Spinal cord (tissue), 10 donors: Measurements from ENCODE around the gene DNMT3L. TPM values are rescaled to one million over a fixed set of nuclear protein-coding genes. Genes with fewer than 3 reads are reported as not detected.
"Not testable (repeated sequence)": the region's sequence is repeated elsewhere in the genome, so short reads cannot be mapped to it uniquely, and the experiment has no call there.

Source experiments
- DNase-seq, 6 donors: peaks; one replicate each; pipeline versions ENCODE4 v3.0.0 to v3.0.0-alpha.2; 2013 to 2015; ENCODE audit warnings: low spot score in 6 of 6, low read depth in 4 of 6
- H3K27ac ChIP-seq: one replicate; pipeline ENCODE4 v1.5.1; 2013; ENCODE audit warnings: low read depth, low read length, control low read depth
- H3K27me3 ChIP-seq: one replicate; pipeline ENCODE4 v1.6.1; 2013; ENCODE audit warnings: low read length; ENCODE audit not compliant: control insufficient read depth, insufficient read depth
- H3K36me3 ChIP-seq: one replicate; pipeline ENCODE4 v1.6.1; 2013; ENCODE audit warnings: low read length; ENCODE audit not compliant: control insufficient read depth, insufficient read depth
- H3K4me1 ChIP-seq: one replicate; pipeline ENCODE4 v1.6.1; 2013; ENCODE audit warnings: low read length; ENCODE audit not compliant: control insufficient read depth, insufficient read depth
- H3K4me3 ChIP-seq: one replicate; pipeline ENCODE4 v1.5.1; 2013; ENCODE audit warnings: low read depth, low read length, control low read depth
- H3K9me3 ChIP-seq: one replicate; pipeline ENCODE4 v1.6.1; 2013; ENCODE audit warnings: low read length; ENCODE audit not compliant: control insufficient read depth, insufficient read depth
- WGBS: methylation state at CpG from one replicate; pipeline ENCODE4 v1.1.5; 2013; ENCODE audit warnings: missing lambda C conversion rate; ENCODE audit not compliant: insufficient coverage; 5-methylcytosine and 5-hydroxymethylcytosine counted together
- polyA plus RNA-seq, 2 donors: library from polyadenylated mRNA; unstranded; fragments of 120-200 nt; gene quantifications; one replicate each; pipeline ENCODE4 v1.2.1, GENCODE V29; 2013; ENCODE audit not compliant: insufficient read length in 2 of 2
- small RNA-seq: library from RNA; depleted of rRNA; stranded (forward); fragments of <200 nt; gene quantifications from one replicate; pipeline ENCODE3, GENCODE V24; 2014; ENCODE audit warnings: low replicate concordance
- total RNA-seq, 2 donors: library from RNA; depleted of rRNA in 1 of 2; stranded (reverse); fragments of 120-200 nt in 1 of 2; fragments of >200 nt in 1 of 2; gene quantifications; one replicate each; pipeline versions ENCODE4 v1.2.3 to v1.2.4, GENCODE V29; 2013 to 2014
- donor health status: healthy.

DNMT3L gene
- total and polyA plus RNA-seq, 4 donors, result not detected

DNA sequence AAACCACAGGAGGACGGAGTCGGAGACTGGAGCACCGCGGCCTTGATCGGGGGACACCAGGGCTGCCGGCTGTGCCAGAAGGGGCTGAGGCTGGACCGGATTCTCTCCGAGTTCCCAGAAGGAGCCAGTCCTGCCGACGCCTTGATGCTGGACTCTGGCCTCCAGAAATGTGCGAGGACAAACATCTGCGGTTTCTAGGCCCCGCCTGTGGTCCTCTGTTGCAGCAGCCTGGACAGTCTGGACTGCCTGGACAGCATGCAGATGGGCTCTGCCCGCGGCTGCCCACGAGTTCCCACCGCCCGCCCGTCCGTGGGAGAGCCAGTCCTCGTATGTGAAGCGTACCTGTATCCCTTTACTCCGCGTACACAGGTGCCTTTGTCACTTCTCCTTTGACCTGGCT lies 55.5 kb downstream of the DNMT3L start:
- no CpG with 5 or more reads among the region's 24 CpGs for WGBS
- DNase-seq, H3K4me1 ChIP-seq, H3K4me3 ChIP-seq, H3K27ac ChIP-seq, H3K9me3 ChIP-seq, H3K27me3 ChIP-seq, H3K36me3 ChIP-seq: not testable (repeated sequence)

DNA sequence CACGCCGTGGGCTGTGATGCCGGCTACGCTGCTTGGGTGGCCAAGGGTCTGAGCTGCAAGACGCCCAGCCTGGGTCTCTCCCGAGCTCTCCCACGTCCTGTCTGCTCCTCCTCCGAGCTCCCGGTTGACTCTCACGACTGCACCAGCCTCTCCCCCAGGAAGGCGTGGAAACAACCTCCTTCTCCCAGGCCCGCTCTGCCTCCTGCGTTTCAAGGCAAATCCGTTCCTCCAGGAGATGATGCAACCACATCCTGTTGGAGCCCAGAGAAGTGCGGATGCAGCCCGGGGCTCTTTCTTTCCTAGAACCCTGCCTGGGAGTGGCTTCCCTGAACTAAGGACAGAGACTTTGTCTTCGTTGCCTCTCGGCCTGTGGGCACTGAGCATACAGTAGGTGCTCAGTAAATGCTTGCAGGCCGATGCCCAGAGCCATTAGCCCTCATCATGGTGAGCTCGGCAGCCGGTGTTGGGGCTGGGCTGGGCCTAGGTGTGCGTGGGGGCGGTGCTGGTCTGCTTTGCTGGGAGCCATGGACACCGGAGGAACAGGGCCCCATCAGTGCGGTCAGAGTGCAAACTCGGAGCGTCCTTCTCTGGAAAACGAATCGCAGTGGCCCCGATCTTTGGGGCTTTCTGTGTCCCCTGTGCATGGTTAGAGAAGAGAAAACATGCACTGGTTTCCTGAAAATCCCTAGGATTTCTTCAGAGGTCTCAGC lies 59.0 kb downstream of the DNMT3L start:
- not testable (repeated sequence) for H3K27me3 ChIP-seq

DNA sequence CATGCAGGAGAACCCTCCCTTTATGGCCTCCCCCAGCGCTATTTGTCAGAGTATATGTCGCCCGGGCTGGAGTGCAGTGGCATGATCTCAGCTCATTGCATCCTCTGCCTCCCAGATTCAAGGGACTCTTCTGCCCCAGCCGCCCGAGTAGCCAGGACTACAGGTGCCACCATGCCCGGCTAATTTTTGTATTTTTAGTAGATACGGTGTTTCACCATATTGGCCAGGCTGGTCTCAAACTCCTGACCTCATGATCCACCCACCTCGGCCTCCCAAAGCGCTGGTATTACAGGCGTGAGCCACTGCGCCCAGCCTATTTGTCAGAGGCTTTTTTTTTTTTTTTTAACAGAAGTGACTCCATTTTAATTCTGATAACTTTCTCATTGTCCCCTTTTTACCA lies 61.7 kb downstream of the DNMT3L start:
- not testable (repeated sequence) for H3K36me3 ChIP-seq, H3K9me3 ChIP-seq, H3K4me3 ChIP-seq, H3K4me1 ChIP-seq, H3K27me3 ChIP-seq, H3K27ac ChIP-seq
- WGBS, result 91% methylated on average over 4 of the region's 11 CpGs
- DNase-seq, result peak in 1 of 6 donors; percentile 0

More for the DNA sequence above, 59.0 kb downstream of the DNMT3L start:
- WGBS, result no CpG with 5 or more reads among the region's 30 CpGs
- not testable (repeated sequence) for H3K4me1 ChIP-seq, H3K27ac ChIP-seq, H3K36me3 ChIP-seq, H3K9me3 ChIP-seq, H3K4me3 ChIP-seq, DNase-seq

DNA sequence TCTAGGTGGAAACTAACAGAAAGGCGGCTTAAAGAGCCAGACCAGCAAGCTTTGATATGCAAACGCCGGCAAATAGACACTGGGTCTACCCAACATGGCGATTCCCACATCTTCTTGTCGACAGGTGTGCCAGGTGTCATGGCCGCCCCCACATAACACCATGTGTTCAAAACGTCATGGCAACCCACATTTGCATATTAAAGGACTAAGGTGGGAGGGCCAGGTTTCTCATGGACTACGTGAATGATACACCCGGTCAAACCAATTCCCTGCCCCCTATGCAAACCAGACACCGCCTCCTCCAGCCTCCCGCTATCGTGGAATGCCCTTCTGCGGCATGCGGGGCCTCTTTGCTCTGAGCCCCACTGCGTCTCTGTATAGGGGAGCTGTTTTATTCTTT lies 62.2 kb downstream of the DNMT3L start:
- Histone ChIP-seq H3K27me3 (no peaks in the 10 kb centered on the region), H3K4me1 (no peaks in the 10 kb centered on the region), H3K27ac (no peak overlapping the region), H3K36me3 (no peaks in the 10 kb centered on the region), H3K9me3 (no peaks in the 10 kb centered on the region), H3K4me3 (no peak overlapping the region)
- DNase-seq, result peak in 1 of 6 donors; percentile 0
- 100% methylated on average over 4 of the region's 15 CpGs for WGBS

DNA sequence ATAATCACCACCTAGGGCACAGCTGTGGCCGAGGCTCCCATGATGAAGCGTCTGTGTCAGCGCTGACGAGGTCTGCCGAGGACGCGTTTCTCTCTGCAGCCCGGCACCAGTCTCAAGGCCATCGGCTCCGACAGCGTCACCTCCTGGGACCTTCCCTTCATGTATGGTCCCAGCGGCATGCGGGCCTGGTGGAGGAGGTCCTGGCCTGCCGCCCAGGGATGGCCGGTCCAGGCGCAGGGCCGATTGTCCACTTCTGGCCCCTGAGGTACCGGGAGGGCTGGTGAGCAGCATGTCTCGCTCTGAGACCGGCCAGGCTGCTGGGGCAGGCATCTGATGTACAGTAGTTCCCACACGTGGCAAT lies 64.6 kb downstream of the DNMT3L start:
- not testable (repeated sequence) for DNase-seq, H3K4me3 ChIP-seq, H3K4me1 ChIP-seq, H3K9me3 ChIP-seq, H3K36me3 ChIP-seq, H3K27ac ChIP-seq, H3K27me3 ChIP-seq
- WGBS, result no CpG with 5 or more reads among the region's 21 CpGs

Small RNA genes within 50 kb of the gene (small RNA-seq; reads per million reads assigned to genes)
- not detected for gene AP001059.3

Other genes with a start within 250 kb of the DNMT3L start
- 10 to 100 TPM; 25.4 to 27.1 TPM for gene TRAPPC10, start 249.6 kb downstream of the DNMT3L start, total RNA-seq
- 10 to 100 TPM; 23.8 TPM for gene TRAPPC10, start 249.6 kb downstream of the DNMT3L start, polyA plus RNA-seq
- 10 to 100 TPM in 1 of 2 donors, 1 to 10 TPM in 1; 4.2 to 15.2 TPM for gene PWP2, start 154.5 kb downstream of the DNMT3L start, total RNA-seq
- gene PWP2, start 154.5 kb downstream of the DNMT3L start, polyA plus RNA-seq, result 1 to 10 TPM; 5.0 to 5.7 TPM
- gene GATD3, start 128.2 kb downstream of the DNMT3L start, total RNA-seq, result 10 to 100 TPM; 14.1 to 30.7 TPM
- 10 to 100 TPM; 31.2 to 46.4 TPM for gene GATD3, start 128.2 kb downstream of the DNMT3L start, polyA plus RNA-seq
- gene ICOSLG, start 21.0 kb downstream of the DNMT3L start, total RNA-seq, result 1 to 10 TPM in 1 of 2 donors, under 1 TPM in 1; 0.59 to 1.5 TPM
- 1 to 10 TPM; 3.2 to 3.8 TPM for gene ICOSLG, start 21.0 kb downstream of the DNMT3L start, polyA plus RNA-seq
- under 1 TPM; 0.10 to 0.50 TPM for gene AIRE, start 24.0 kb upstream of the DNMT3L start, total RNA-seq
- 1 to 10 TPM in 1 of 2 donors, under 1 TPM in 1; 0.63 to 1.1 TPM for gene AIRE, start 24.0 kb upstream of the DNMT3L start, polyA plus RNA-seq
- 100 to 1,000 TPM; 107 to 152 TPM for gene PFKL, start 38.2 kb upstream of the DNMT3L start, total RNA-seq
- gene PFKL, start 38.2 kb upstream of the DNMT3L start, polyA plus RNA-seq, result 100 to 1,000 TPM; 150 to 172 TPM
- gene CFAP410, start 77.5 kb upstream of the DNMT3L start, total RNA-seq, result 10 to 100 TPM; 11.9 to 28.3 TPM
- 10 to 100 TPM; 45.0 to 46.4 TPM for gene CFAP410, start 77.5 kb upstream of the DNMT3L start, polyA plus RNA-seq
- gene TRPM2, start 91.7 kb upstream of the DNMT3L start, total RNA-seq, result 10 to 100 TPM in 1 of 2 donors, 1 to 10 TPM in 1; 4.0 to 11.1 TPM
- gene TRPM2, start 91.7 kb upstream of the DNMT3L start, polyA plus RNA-seq, result 10 to 100 TPM; 17.8 to 21.4 TPM
- gene LRRC3, start 193.6 kb upstream of the DNMT3L start, total RNA-seq, result 1 to 10 TPM; 1.4 to 2.4 TPM
- 1 to 10 TPM; 4.4 to 6.5 TPM for gene LRRC3, start 193.6 kb upstream of the DNMT3L start, polyA plus RNA-seq